HCT116 (cell line): ENCODE results near the gene CHEK1. TPM values are rescaled to one million over a fixed set of nuclear protein-coding genes. Genes with fewer than 3 reads are reported as not detected.

Experiments used
- ATAC-seq: fragments of 200-7000 bp; cut with Tn5 transposase; 2 replicates; pipeline ENCODE4 v1.9.1; 2020; ENCODE audit warnings: mild to moderate bottlenecking, moderate library complexity
- BruUV-seq: library from RNA; stranded (reverse); fragments of 400-500 nt; replicated peaks from 2 replicates; lab custom pipeline; 2021; lab: Mats Ljungman, UMichigan
- CTCF ChIA-PET: fragments of 300-600 bp; sonication (Branson Sonifier 250); formaldehyde crosslinking; loops from one replicate; lab custom pipeline; 2021; ENCODE audit warnings: antibody characterized with exemption; lab: Charles Lee
- POLR2A ChIA-PET: fragments of 300-600, 350-600 bp; sonication (Branson Sonifier 250); formaldehyde crosslinking; loops from one replicate; lab custom pipeline; 2021; ENCODE audit warnings: antibody characterized with exemption; lab: Charles Lee
- RAD21 ChIA-PET, 2 experiments: fragments of 300-600 bp; sonication (Branson Sonifier 250); formaldehyde crosslinking; loops; one replicate each; lab custom pipeline; 2023; ENCODE audit warnings: low total read pairs in 2 of 2; ENCODE audit not compliant: uncharacterized antibody in 2 of 2, unreplicated experiment in 2 of 2, low non-redundant PET in 1 of 2; lab: Charles Lee
- DNase-seq: peaks from one replicate; pipeline ENCODE4 v3.0.0-alpha.2; 2010; ENCODE audit warnings: low read depth, low spot score
- H2AFZ ChIP-seq: fragments of 200-600 bp; shearing (Covaris generic), sonication (generic); 2 replicates; pipeline ENCODE4 v1.6.1; 2017; ENCODE audit warnings: low read depth, mixed run types, mixed read lengths, antibody characterized with exemption, low read length; ENCODE audit not compliant: poor library complexity, severe bottlenecking
- H3K27ac ChIP-seq: 2 replicates; pipeline ENCODE4 v1.5.1; 2012; ENCODE audit warnings: low read depth, low read length
- H3K27me3 ChIP-seq: fragments of 200-600 bp; sonication (generic); 2 replicates; pipeline ENCODE4 v1.6.1; 2016; ENCODE audit warnings: mixed run types, low read length, mixed read lengths; ENCODE audit not compliant: insufficient read depth
- H3K36me3 ChIP-seq, 2 experiments: fragments of 200-500 bp in 1 of 2; fragments of 200-600 bp in 1 of 2; sonication (Bioruptor generic) in 1 of 2; sonication (generic) in 1 of 2; 2 replicates each; pipeline versions ENCODE4 v1.5.1 to v1.6.1; 2014 to 2016; ENCODE audit warnings: low read length in 2 of 2, inconsistent platforms in 1 of 2, mixed read lengths in 1 of 2, mixed run types in 1 of 2; ENCODE audit not compliant: insufficient read depth in 2 of 2, control insufficient read depth in 1 of 2
- H3K4me1 ChIP-seq, 2 experiments: fragments of 200-600 bp in 1 of 2; sonication (generic) in 1 of 2; 2 replicates each; pipeline versions ENCODE4 v1.5.1 to v1.6.1; 2012 to 2017; ENCODE audit warnings: low read length in 2 of 2, inconsistent platforms in 1 of 2, mild to moderate bottlenecking in 1 of 2, mixed read lengths in 1 of 2, mixed run types in 1 of 2, moderate library complexity in 1 of 2; ENCODE audit not compliant: insufficient read depth in 2 of 2, control insufficient read depth in 1 of 2
- H3K4me2 ChIP-seq: fragments of 200-600 bp; sonication (generic); 2 replicates; pipeline ENCODE4 v1.6.1; 2017; ENCODE audit warnings: mixed run types, low read length, mixed read lengths
- H3K4me3 ChIP-seq, 2 experiments: fragments of 200-600 bp in 1 of 2; sonication (generic) in 1 of 2; replicated peaks in 1 of 2; 2 replicates each; pipeline ENCODE4 v1.5.1; 2011 to 2016; ENCODE audit warnings: low read length in 2 of 2, control low read depth in 1 of 2, low read depth in 1 of 2, mild to moderate bottlenecking in 1 of 2, mixed read lengths in 1 of 2, mixed run types in 1 of 2
- H3K79me2 ChIP-seq: fragments of 200-600 bp; sonication (generic); 2 replicates; pipeline ENCODE4 v1.6.1; 2017; ENCODE audit warnings: mild to moderate bottlenecking, mixed run types, low read length, moderate library complexity, mixed read lengths; ENCODE audit not compliant: insufficient read depth
- H3K9ac ChIP-seq: fragments of 200-600 bp; sonication (generic); 2 replicates; pipeline ENCODE4 v1.6.1; 2016; ENCODE audit warnings: low read length, mixed read lengths
- H3K9me2 ChIP-seq: fragments of 200-600 bp; sonication (generic), shearing (Covaris generic); 2 replicates; pipeline ENCODE4 v1.6.1; 2017; ENCODE audit warnings: mixed run types, mild to moderate bottlenecking, moderate library complexity; ENCODE audit not compliant: insufficient read depth
- H3K9me3 ChIP-seq, 2 experiments: fragments of 200-500 bp in 1 of 2; fragments of 200-600 bp in 1 of 2; sonication (Bioruptor generic) in 1 of 2; sonication (generic) in 1 of 2; 2 replicates each; pipeline ENCODE4 v1.6.1; 2014 to 2017; ENCODE audit warnings: low read length in 2 of 2, mixed read lengths in 2 of 2, inconsistent platforms in 1 of 2, low read depth in 1 of 2, mild to moderate bottlenecking in 1 of 2, mixed run types in 1 of 2, moderate library complexity in 1 of 2; ENCODE audit not compliant: control insufficient read depth in 1 of 2, insufficient read depth in 1 of 2
- H4K20me1 ChIP-seq: fragments of 200-600 bp; sonication (generic), shearing (Covaris generic); 2 replicates; pipeline ENCODE4 v1.6.1; 2017; ENCODE audit warnings: mixed run types, mild to moderate bottlenecking, moderate library complexity; ENCODE audit not compliant: insufficient read depth
- CBX3 ChIP-seq: IDR thresholded peaks from 2 replicates; pipeline ENCODE4 v1.6.1; 2012; ENCODE audit warnings: low read depth
- CTCF ChIP-seq, 3 experiments: fragments of 200-600 bp in 1 of 3; sonication (generic) in 1 of 3; IDR thresholded peaks in 2 of 3; conservative IDR thresholded peaks in 1 of 3; 2 replicates each; pipeline ENCODE4 v1.5.1; 2012 to 2017; ENCODE audit warnings: low read depth in 2 of 3, low read length in 2 of 3, antibody characterized with exemption in 1 of 3, borderline replicate concordance in 1 of 3, control low read depth in 1 of 3, mild to moderate bottlenecking in 1 of 3, mixed read lengths in 1 of 3, mixed run types in 1 of 3, moderate library complexity in 1 of 3; ENCODE audit not compliant: insufficient read depth in 1 of 3
- EGR1 ChIP-seq: IDR thresholded peaks from 2 replicates; pipeline ENCODE4 v1.6.1; 2012; ENCODE audit warnings: low read depth
- FOSL1 ChIP-seq: IDR thresholded peaks from 2 replicates; pipeline ENCODE4 v1.6.1; 2012; ENCODE audit warnings: low read depth
- MAX ChIP-seq: IDR thresholded peaks from 2 replicates; pipeline ENCODE4 v1.6.1; 2012
- POLR2A ChIP-seq: IDR thresholded peaks from 2 replicates; pipeline ENCODE4 v1.7.0; 2011; ENCODE audit warnings: borderline replicate concordance; ENCODE audit not compliant: insufficient read depth, insufficient read length; ENCODE audit errors: extremely low read depth
- RAD21 ChIP-seq: IDR thresholded peaks from 2 replicates; pipeline ENCODE4 v1.6.1; 2012; ENCODE audit warnings: low read depth, mild to moderate bottlenecking
- REST ChIP-seq: IDR thresholded peaks from 2 replicates; pipeline ENCODE4 v1.6.1; 2012; ENCODE audit warnings: low read depth
- SIN3A ChIP-seq: IDR thresholded peaks from 2 replicates; pipeline ENCODE4 v1.6.1; 2012; ENCODE audit warnings: low read depth
- TCF7L2 ChIP-seq: IDR thresholded peaks from 2 replicates; pipeline ENCODE4 v1.7.0; 2011; ENCODE audit warnings: borderline replicate concordance, inconsistent platforms; ENCODE audit not compliant: insufficient read depth, insufficient read length; ENCODE audit errors: extremely low read depth
- YY1 ChIP-seq: IDR thresholded peaks from 2 replicates; pipeline ENCODE4 v1.6.1; 2011; ENCODE audit warnings: low read length, low read depth, moderate library complexity, mild to moderate bottlenecking; ENCODE audit not compliant: insufficient replicate concordance; ENCODE audit errors: extremely low read depth
- intact Hi-C: fragments of 100-400 bp; cut with micrococcal nuclease; formaldehyde crosslinking; loops from 2 replicates; pipeline ENCODE4 v1.10.0; 2022
- total RNA-seq: library from RNA; stranded (reverse); gene quantifications from one replicate; pipeline ENCODE4 v1.2.1, GENCODE V29; 2021; ENCODE audit not compliant: unreplicated experiment
- TF ChIP-seq, protein P1 (sequence below): IDR thresholded peaks from 2 replicates; pipeline ENCODE4 v1.6.1; 2011; ENCODE audit warnings: mild to moderate bottlenecking, low read length, moderate library complexity; ENCODE audit not compliant: insufficient replicate concordance; ENCODE audit errors: extremely low read depth

The CHEK1 gene
- total RNA-seq, 1 experiment from 2014 or later: 69.3 TPM

DNA sequence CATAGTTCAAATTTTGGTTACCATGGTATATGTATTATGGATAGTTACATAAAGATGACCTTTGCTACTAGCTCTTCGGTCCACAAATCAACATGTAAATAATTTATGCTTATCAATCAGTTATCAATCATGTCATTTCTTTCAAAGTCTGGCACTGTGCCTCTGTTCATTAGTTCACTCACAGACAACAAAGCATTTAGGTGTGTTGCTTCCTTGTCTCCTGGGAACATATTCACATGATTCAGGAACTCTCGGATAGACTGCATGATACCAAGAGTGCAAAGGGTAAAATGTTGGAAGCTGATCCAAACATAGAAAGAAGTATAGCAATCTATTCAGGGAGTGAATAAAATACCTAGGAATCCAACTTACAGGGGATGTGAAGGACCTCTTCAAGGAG is 70.0 kb downstream of the CHEK1 start:
- intact Hi-C loops: no loop called here
- BruUV-seq: no TSS peak
- Histone ChIP-seq H3K4me3 (no peak overlapping the region), H3K9me2 (no peaks in the 10 kb centered on the region), H3K36me3 (no peaks in the 10 kb centered on the region), H3K27me3 (no peaks in the 10 kb centered on the region), H3K4me2 (no peak overlapping the region), H3K4me1 (no peaks in the 10 kb centered on the region), H2AFZ (no peak overlapping the region), H3K9ac (no peak overlapping the region), H3K27ac (no peak overlapping the region), H4K20me1 (no peaks in the 10 kb centered on the region), H3K79me2 (no peaks in the 10 kb centered on the region), H3K9me3 (no peaks in the 10 kb centered on the region)
- RAD21 ChIA-PET: no interaction called here
- DNase-seq: no peak
- ATAC-seq: no peak
- POLR2A ChIA-PET: no interaction called here
- TF ChIP-seq TCF7L2 (no peak), EGR1 (no peak), FOSL1 (no peak), YY1 (no peak), SIN3A (no peak)
- TF ChIP-seq, protein P1, sequence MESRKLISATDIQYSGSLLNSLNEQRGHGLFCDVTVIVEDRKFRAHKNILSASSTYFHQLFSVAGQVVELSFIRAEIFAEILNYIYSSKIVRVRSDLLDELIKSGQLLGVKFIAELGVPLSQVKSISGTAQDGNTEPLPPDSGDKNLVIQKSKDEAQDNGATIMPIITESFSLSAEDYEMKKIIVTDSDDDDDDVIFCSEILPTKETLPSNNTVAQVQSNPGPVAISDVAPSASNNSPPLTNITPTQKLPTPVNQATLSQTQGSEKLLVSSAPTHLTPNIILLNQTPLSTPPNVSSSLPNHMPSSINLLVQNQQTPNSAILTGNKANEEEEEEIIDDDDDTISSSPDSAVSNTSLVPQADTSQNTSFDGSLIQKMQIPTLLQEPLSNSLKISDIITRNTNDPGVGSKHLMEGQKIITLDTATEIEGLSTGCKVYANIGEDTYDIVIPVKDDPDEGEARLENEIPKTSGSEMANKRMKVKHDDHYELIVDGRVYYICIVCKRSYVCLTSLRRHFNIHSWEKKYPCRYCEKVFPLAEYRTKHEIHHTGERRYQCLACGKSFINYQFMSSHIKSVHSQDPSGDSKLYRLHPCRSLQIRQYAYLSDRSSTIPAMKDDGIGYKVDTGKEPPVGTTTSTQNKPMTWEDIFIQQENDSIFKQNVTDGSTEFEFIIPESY: no peak
- CTCF ChIA-PET: no interaction called here

GRCh38 chr11:125701018-125701610 is 76.2 kb downstream of the CHEK1 start:
- Histone ChIP-seq H3K79me2 (no peaks in the 10 kb centered on the region), H3K27me3 (no peaks in the 10 kb centered on the region), H3K4me1 (no peaks in the 10 kb centered on the region), H3K27ac (no peak overlapping the region), H3K4me3 (no peak overlapping the region), H3K9ac (no peak overlapping the region), H3K4me2 (no peak overlapping the region), H2AFZ (no peak overlapping the region), H4K20me1 (no peaks in the 10 kb centered on the region), H3K36me3 (no peaks in the 10 kb centered on the region), H3K9me2 (no peaks in the 10 kb centered on the region), H3K9me3 (no peaks in the 10 kb centered on the region)
- POLR2A ChIA-PET: no interaction called here
- intact Hi-C loops: no loop called here
- DNase-seq (no peak), ATAC-seq (no peak)
- BruUV-seq: no TSS peak
- RAD21 ChIA-PET: no interaction called here
- CTCF ChIA-PET: no interaction called here
- TF ChIP-seq CBX3 (no peak), MAX (no peak), RAD21 (no peak), POLR2A (no peak), REST (no peak), CTCF (IDR thresholded peaks at IDR 0.05 in 2 of 3, conservative IDR thresholded peaks at IDR 0.05 in 1 of 3; ENCODE audit: borderline replicate concordance in 1 of 3, insufficient read depth in 1 of 3, low read depth in 2 of 3, low read length in 2 of 3) (no peak), TCF7L2 (no peak)
